ENCODE measurements around the gene OPN4. TPM values are rescaled to one million over a fixed set of nuclear protein-coding genes. Genes with fewer than 3 reads are reported as not detected.
A peak's percentile ranks its signal among the peaks of the same experiment; 100 is the strongest.

OPN4 gene
- total RNA-seq, 1 experiment from 2014 or later = not detected

GRCh38 chr10:86705139-86705538 lies 50.8 kb downstream of the OPN4 start:
- DNase-seq = peak; percentile 24
- H3K36me3 ChIP-seq (replicated peaks; ENCODE audit: control insufficient read depth, insufficient read depth, low read length) = no peaks in the 10 kb centered on the region

DNA sequence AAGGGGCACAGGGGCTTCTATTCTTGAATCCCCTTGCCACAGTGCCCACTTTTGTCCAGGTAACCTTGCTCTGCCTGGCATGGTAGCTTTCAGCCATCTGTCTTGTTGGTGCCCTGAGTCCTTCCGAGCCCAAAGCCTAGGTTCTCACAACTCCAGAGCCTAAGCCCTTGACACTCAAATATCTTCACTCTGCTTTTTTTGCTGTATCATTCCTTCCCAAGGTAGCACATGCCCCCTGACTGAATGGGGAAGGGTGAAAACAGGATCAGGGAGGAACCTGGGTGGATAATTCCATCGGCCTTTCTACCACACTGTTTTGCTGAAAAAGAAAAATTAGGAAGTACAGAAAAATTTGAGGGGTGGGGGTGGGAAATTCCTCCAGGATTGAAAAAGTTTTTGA lies 51.6 kb downstream of the OPN4 start:
- Histone ChIP-seq H3K4me3 (ENCODE audit: insufficient read depth, low read depth, low read length) (no peak overlapping the region), H3K36me3 (replicated peaks; ENCODE audit: control insufficient read depth, insufficient read depth, low read length) (no peaks in the 10 kb centered on the region), H3K27me3 (ENCODE audit: control insufficient read depth, insufficient read depth, low read length) (no peaks in the 10 kb centered on the region)
- DNase-seq = peak; percentile 26

More at GRCh38 chr10:86705139-86705538, 50.8 kb downstream of the OPN4 start:
- H3K27me3 ChIP-seq (ENCODE audit: control insufficient read depth, insufficient read depth, low read length) = no peaks in the 10 kb centered on the region
- no peak overlapping the region for H3K4me3 ChIP-seq (ENCODE audit: insufficient read depth, low read depth, low read length)

GRCh38 chr10:86706401-86706841 lies 52.1 kb downstream of the OPN4 start:
- H3K36me3 ChIP-seq (replicated peaks; ENCODE audit: control insufficient read depth, insufficient read depth, low read length) = no peaks in the 10 kb centered on the region
- no peak overlapping the region for H3K4me3 ChIP-seq (ENCODE audit: insufficient read depth, low read depth, low read length)
- DNase-seq = peak; percentile 76
- H3K27me3 ChIP-seq (ENCODE audit: control insufficient read depth, insufficient read depth, low read length) = no peaks in the 10 kb centered on the region

GRCh38 chr10:86706977-86707376 lies 52.6 kb downstream of the OPN4 start:
- peak; percentile 28 for DNase-seq
- H3K4me3 ChIP-seq (ENCODE audit: insufficient read depth, low read depth, low read length) = no peak overlapping the region
- no peaks in the 10 kb centered on the region for H3K27me3 ChIP-seq (ENCODE audit: control insufficient read depth, insufficient read depth, low read length)
- H3K36me3 ChIP-seq (replicated peaks; ENCODE audit: control insufficient read depth, insufficient read depth, low read length) = no peaks in the 10 kb centered on the region

DNA sequence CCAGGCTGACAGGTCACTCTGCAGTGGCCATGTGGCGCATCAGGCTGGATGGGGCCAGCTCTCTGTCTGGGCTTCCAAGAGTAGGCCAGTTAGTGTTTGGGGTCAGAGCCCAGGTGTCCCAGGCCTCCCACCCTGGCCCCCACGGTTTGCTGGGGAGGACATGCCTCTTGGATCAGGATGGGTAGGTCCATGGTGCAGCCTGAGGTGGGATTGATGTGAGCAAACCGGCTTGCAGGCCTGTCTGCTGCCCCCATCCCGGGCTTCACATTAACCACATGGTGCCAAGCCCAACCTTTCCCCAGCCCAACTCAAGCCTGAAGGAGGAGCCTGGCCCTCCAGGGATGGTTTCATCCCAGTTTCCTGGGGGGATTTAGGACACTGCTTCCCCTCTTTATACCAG lies 53.2 kb downstream of the OPN4 start:
- H3K4me3 ChIP-seq (ENCODE audit: insufficient read depth, low read depth, low read length) = no peak overlapping the region
- H3K27me3 ChIP-seq (ENCODE audit: control insufficient read depth, insufficient read depth, low read length) = no peaks in the 10 kb centered on the region
- no peaks in the 10 kb centered on the region for H3K36me3 ChIP-seq (replicated peaks; ENCODE audit: control insufficient read depth, insufficient read depth, low read length)
- DNase-seq = peak; percentile 71

DNA sequence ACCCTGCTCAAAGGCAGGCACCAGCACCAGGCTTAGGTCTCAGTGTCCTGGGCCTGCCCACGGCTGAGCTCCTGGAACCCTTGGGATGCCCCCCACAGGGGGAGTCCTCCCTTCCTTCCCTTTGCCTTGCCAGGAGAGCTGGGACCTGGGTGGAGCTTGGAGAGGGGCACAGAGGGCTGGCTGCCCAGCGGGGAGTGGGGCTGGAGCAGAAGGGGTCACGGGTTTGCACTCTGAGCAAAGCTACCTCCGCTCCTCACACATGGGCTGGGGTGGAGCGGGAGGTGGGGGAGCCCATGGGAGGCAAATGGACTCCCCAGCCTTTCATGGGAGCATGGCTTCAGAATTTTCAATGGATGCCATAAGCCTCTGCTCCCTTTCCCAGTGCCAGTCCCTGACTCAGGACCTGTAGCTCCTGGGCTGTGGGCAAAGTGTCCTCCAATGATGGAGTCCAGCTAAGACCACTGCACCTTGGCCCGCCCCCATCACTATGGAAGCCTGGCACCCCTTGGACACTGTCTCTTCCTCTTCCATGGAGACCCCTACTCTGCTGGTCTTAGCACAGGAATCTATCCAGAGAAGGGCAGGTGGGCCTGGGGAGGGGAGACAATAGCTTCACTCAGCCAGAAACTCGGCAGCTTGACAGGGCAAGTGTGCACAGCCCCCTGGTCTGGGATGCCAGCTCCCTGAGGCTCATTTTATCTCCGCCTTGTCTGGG lies 53.9 kb downstream of the OPN4 start:
- Histone ChIP-seq H3K4me3 (ENCODE audit: insufficient read depth, low read depth, low read length) (no peak overlapping the region), H3K27me3 (ENCODE audit: control insufficient read depth, insufficient read depth, low read length) (no peaks in the 10 kb centered on the region), H3K36me3 (replicated peaks; ENCODE audit: control insufficient read depth, insufficient read depth, low read length) (no peaks in the 10 kb centered on the region)
- peak; percentile 43 for DNase-seq

- Histone ChIP-seq H3K36me3 (replicated peaks; ENCODE audit: control insufficient read depth, insufficient read depth, low read length) (no peaks in the 10 kb centered on the region), H3K4me3 (ENCODE audit: insufficient read depth, low read depth, low read length) (no peak overlapping the region), H3K27me3 (ENCODE audit: control insufficient read depth, insufficient read depth, low read length) (no peaks in the 10 kb centered on the region)
- peak; percentile 27 for DNase-seq
These were observed 54.5 kb downstream of the OPN4 start for GRCh38 chr10:86708783-86709380.

GRCh38 chr10:86709396-86710185 lies 55.2 kb downstream of the OPN4 start:
- Histone ChIP-seq H3K27me3 (ENCODE audit: control insufficient read depth, insufficient read depth, low read length) (no peaks in the 10 kb centered on the region), H3K36me3 (replicated peaks; ENCODE audit: control insufficient read depth, insufficient read depth, low read length) (no peaks in the 10 kb centered on the region), H3K4me3 (ENCODE audit: insufficient read depth, low read depth, low read length) (no peak overlapping the region)
- DNase-seq = peak; percentile 45

DNA sequence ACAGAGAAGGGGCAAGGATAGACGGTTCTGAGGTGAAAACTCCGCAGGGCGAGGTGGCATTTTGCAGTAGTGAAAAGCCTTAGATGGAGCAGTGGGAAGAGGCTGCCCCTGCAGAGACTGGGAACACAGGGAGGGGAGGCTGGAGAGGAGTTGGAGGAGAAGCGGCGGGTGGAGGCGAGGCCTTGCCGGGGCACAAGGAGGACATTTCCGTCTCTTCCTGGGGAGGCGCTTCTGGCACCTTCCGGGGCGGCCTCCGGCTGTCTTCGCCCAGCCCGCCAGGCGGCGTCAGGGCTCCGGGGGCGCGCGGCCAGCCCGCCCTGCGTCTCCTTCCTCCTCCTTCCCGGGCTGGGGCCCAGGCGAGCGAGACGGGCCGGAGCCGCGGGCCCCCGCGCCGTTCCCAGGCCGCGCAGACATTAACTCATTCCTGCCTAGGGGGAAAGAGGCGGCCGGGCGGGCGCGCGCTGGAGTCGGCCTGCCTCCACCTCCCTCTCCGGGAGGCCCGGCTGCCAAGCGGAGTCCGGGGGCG lies 56.7 kb downstream of the OPN4 start:
- no peaks in the 10 kb centered on the region for H3K36me3 ChIP-seq (replicated peaks; ENCODE audit: control insufficient read depth, insufficient read depth, low read length)
- H3K27me3 ChIP-seq (ENCODE audit: control insufficient read depth, insufficient read depth, low read length) = no peaks in the 10 kb centered on the region
- DNase-seq = peak; percentile 99
- H3K4me3 ChIP-seq (ENCODE audit: insufficient read depth, low read depth, low read length) = peak overlapping the region; percentile 60

GRCh38 chr10:86711513-86712316 lies 57.4 kb downstream of the OPN4 start:
- H3K27me3 ChIP-seq (ENCODE audit: control insufficient read depth, insufficient read depth, low read length) = no peaks in the 10 kb centered on the region
- DNase-seq = peak; percentile 93
- H3K36me3 ChIP-seq (replicated peaks; ENCODE audit: control insufficient read depth, insufficient read depth, low read length) = no peaks in the 10 kb centered on the region
- H3K4me3 ChIP-seq (ENCODE audit: insufficient read depth, low read depth, low read length) = peak overlapping the region; percentile 60

DNA sequence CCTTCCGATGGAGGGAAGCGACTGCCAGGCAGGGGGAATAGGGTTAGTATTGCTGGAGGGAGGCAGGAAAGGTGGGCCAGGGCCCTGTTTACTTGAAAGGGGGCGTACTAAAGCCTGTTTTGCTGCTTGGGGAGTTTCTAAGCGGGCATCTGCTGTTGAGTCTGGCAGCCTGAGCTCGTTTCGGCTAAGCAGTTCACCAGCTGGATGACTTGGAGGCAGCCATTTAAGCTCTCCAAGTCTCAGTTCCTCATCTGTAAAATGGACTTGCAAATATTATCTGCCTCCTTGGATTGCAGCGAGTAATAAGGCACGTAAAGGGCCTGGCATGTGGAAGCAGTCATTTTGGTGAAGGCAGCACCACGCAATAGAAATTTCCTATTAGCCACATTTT lies 58.0 kb downstream of the OPN4 start:
- H3K36me3 ChIP-seq (replicated peaks; ENCODE audit: control insufficient read depth, insufficient read depth, low read length) = no peaks in the 10 kb centered on the region
- DNase-seq = no peak
- H3K4me3 ChIP-seq (ENCODE audit: insufficient read depth, low read depth, low read length) = peak overlapping the region; percentile 60
- H3K27me3 ChIP-seq (ENCODE audit: control insufficient read depth, insufficient read depth, low read length) = no peaks in the 10 kb centered on the region

GRCh38 chr10:86715156-86715795 lies 60.9 kb downstream of the OPN4 start:
- Histone ChIP-seq H3K4me3 (ENCODE audit: insufficient read depth, low read depth, low read length) (no peak overlapping the region), H3K36me3 (replicated peaks; ENCODE audit: control insufficient read depth, insufficient read depth, low read length) (no peaks in the 10 kb centered on the region), H3K27me3 (ENCODE audit: control insufficient read depth, insufficient read depth, low read length) (no peaks in the 10 kb centered on the region)
- peak; percentile 33 for DNase-seq

DNA sequence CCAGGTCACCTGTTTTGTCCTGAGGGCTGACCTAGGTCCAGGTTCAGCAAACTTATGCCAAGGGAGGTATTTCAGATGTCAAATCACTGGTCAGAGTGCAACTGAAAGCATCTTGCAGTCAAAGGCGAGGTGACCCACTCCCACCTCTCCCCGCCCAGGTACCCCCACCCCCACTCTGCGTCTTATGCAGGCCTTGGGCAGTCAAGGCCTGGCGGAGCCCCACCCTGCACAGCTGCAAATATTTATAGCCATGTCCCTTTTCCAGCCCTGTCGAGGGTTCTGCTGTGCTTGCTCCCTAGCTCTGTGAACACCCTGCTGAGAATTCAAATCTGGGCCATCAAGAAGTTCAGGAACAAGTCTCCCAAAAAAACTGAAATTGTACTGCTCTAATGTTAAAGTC lies 61.5 kb downstream of the OPN4 start:
- no peak overlapping the region for H3K4me3 ChIP-seq (ENCODE audit: insufficient read depth, low read depth, low read length)
- H3K36me3 ChIP-seq (replicated peaks; ENCODE audit: control insufficient read depth, insufficient read depth, low read length) = no peaks in the 10 kb centered on the region
- H3K27me3 ChIP-seq (ENCODE audit: control insufficient read depth, insufficient read depth, low read length) = no peaks in the 10 kb centered on the region
- peak; percentile 42 for DNase-seq

Measured in H7 (cell line).